ENCODE data around the gene VWC2.

- TF ChIP-seq CEBPB (IDR thresholded peaks at IDR 0.05; ENCODE audit: borderline replicate concordance in 1 of 2, low read depth in 2 of 2, low read length in 2 of 2), result no peak
- no peak for TF ChIP-seq TCF3 (IDR thresholded peaks at IDR 0.05; ENCODE audit: borderline replicate concordance, insufficient read depth, low read depth, low read length)
- no peak for TF ChIP-seq CTCF (IDR thresholded peaks at IDR 0.05 in 2 of 3, conservative IDR thresholded peaks at IDR 0.05 in 1 of 3; ENCODE audit: control insufficient read depth in 2 of 3, extremely low read depth in 1 of 3, insufficient read depth in 1 of 3, low read depth in 3 of 3, low read length in 3 of 3)
- no peak for TF ChIP-seq POLR2AphosphoS5 (IDR thresholded peaks at IDR 0.05; ENCODE audit: low read length)
- TF ChIP-seq REST (IDR thresholded peaks at IDR 0.05; ENCODE audit: low read depth, low read length), result no peak
- TF ChIP-seq ASH2L (IDR thresholded peaks at IDR 0.05; ENCODE audit: borderline replicate concordance, low read depth), result no peak
- TF ChIP-seq HDAC6 (IDR thresholded peaks at IDR 0.05; ENCODE audit: unreplicated experiment), result no peak
- TF ChIP-seq ZBTB11 (CRISPR knock-in tag; IDR thresholded peaks at IDR 0.05), result no peak
- no peak for TF ChIP-seq ETV6 (conservative IDR thresholded peaks at IDR 0.05 in 1 of 2, IDR thresholded peaks at IDR 0.05 in 1 of 2; ENCODE audit: borderline replicate concordance in 1 of 2, low read depth in 1 of 2)
- TF ChIP-seq EP300 (IDR thresholded peaks at IDR 0.05; ENCODE audit: borderline replicate concordance in 1 of 2, control insufficient read depth in 1 of 2, low read depth in 2 of 2, low read length in 2 of 2), result 0 out of 4 replicates have a peak, but pooled peaks of 1 of the 2 experiments have one; percentile 25
- TF ChIP-seq ELK1 (IDR thresholded peaks at IDR 0.05; ENCODE audit: low read depth, low read length), result no peak
- no peak for TF ChIP-seq HDAC2 (IDR thresholded peaks at IDR 0.05)
- no peak for TF ChIP-seq SUPT20H (IDR thresholded peaks at IDR 0.05; ENCODE audit: borderline replicate concordance, control insufficient read depth, low read depth, low read length)
- no peak for TF ChIP-seq TAF1 (IDR thresholded peaks at IDR 0.05; ENCODE audit: borderline replicate concordance, low read depth, low read length)
These were observed 112.3 kb downstream of the VWC2 start for GRCh38 chr7:49885593-49886285.
